Inflammatory macrophage (primary cell): ENCODE results near the gene SHC4.
A peak's percentile ranks its signal among the peaks of the same experiment; 100 is the strongest.
"Not testable (repeated sequence)": the region's sequence is repeated elsewhere in the genome, so short reads cannot be mapped to it uniquely, and the experiment has no call there.

Experiments used
- DNase-seq, 2 donors: peaks; one replicate each; pipeline ENCODE4 v3.0.0-alpha.2; 2020 to 2022
- total RNA-seq, 18 experiments: gene quantifications; one replicate each; lab custom pipeline; 2026; ENCODE audit warnings: mixed read lengths in 6 of 18, inconsistent platforms in 2 of 18; lab: John Stamatoyannopoulos, UW

Gene SHC4
- total RNA-seq, result 0 to 0.36 (median 0.12) reads per million in 18 experiments

- peak in 1 of 2 donors; percentile 5 for DNase-seq
These were observed at the start of gene SHC4 for GRCh38 chr15:48963524-48964113. Gene SHC4 (minus strand): TSS chr15:48963919. CDS start chr15:48963015, 904 bp downstream.

- no peak for DNase-seq
These were observed 35.6 kb upstream of the SHC4 start for GRCh38 chr15:48999314-48999713.

- DNase-seq, result no peak
These were observed 32.6 kb upstream of the SHC4 start for GRCh38 chr15:48996276-48996675.

- no peak for DNase-seq
These were observed 29.7 kb upstream of the SHC4 start for GRCh38 chr15:48993380-48993779.

- peak; percentile 17 to 19 for DNase-seq
These were observed 28.8 kb upstream of the SHC4 start for GRCh38 chr15:48992545-48992944.

GRCh38 chr15:48992096-48992495 lies 28.4 kb upstream of the SHC4 start:
- no peak for DNase-seq

- no peak for DNase-seq
These were observed 25.5 kb upstream of the SHC4 start for GRCh38 chr15:48989170-48989569.

- DNase-seq, result no peak
These were observed 23.4 kb upstream of the SHC4 start for GRCh38 chr15:48987142-48987541.

GRCh38 chr15:48986240-48986639 lies 22.5 kb upstream of the SHC4 start:
- no peak for DNase-seq

GRCh38 chr15:48985516-48985915 lies 21.8 kb upstream of the SHC4 start:
- no peak for DNase-seq

- no peak for DNase-seq
These were observed 21.2 kb upstream of the SHC4 start for GRCh38 chr15:48984811-48985352.

GRCh38 chr15:48984021-48984710 lies 20.4 kb upstream of the SHC4 start:
- DNase-seq, result no peak

GRCh38 chr15:48983300-48983699 lies 19.6 kb upstream of the SHC4 start:
- no peak for DNase-seq

- DNase-seq, result no peak
These were observed 18.2 kb upstream of the SHC4 start for GRCh38 chr15:48981941-48982340.

- no peak for DNase-seq
These were observed 14.9 kb upstream of the SHC4 start for GRCh38 chr15:48978638-48979037.

- no peak for DNase-seq
These were observed 12.8 kb upstream of the SHC4 start for GRCh38 chr15:48976444-48977088.

GRCh38 chr15:48975472-48976419 lies 12.0 kb upstream of the SHC4 start:
- peak; percentile 74 to 81 for DNase-seq

GRCh38 chr15:48974882-48975281 lies 11.2 kb upstream of the SHC4 start:
- no peak for DNase-seq

- no peak for DNase-seq
These were observed 9.2 kb upstream of the SHC4 start for GRCh38 chr15:48972750-48973503.

GRCh38 chr15:48970926-48971325 lies 7.2 kb upstream of the SHC4 start:
- DNase-seq, result not testable (repeated sequence)

GRCh38 chr15:48968066-48968465 lies 4.3 kb upstream of the SHC4 start:
- DNase-seq, result no peak

GRCh38 chr15:48967336-48967735 lies 3.6 kb upstream of the SHC4 start:
- no peak for DNase-seq
